Kidney (tissue), 14 donors: ENCODE measurements around the gene MVB12A. TPM values are rescaled to one million over a fixed set of nuclear protein-coding genes. Genes with fewer than 3 reads are reported as not detected.

Source experiments
- DNase-seq, 5 donors: peaks; one replicate each; pipeline ENCODE4 v3.0.0-alpha.2; 2013 to 2020
- FAIRE-seq: peaks from 2 replicates; lab custom pipeline; 2012; peaks lifted over from hg19 to GRCh38; lab: Jason Lieb, UNC
- H3K27ac ChIP-seq, 2 donors: one replicate each; pipeline ENCODE4 v1.7.0; 2013; ENCODE audit warnings: low read depth in 2 of 2, low read length in 2 of 2, inconsistent platforms in 1 of 2
- H3K27me3 ChIP-seq: one replicate; pipeline ENCODE4 v1.7.1; 2013; ENCODE audit warnings: low read length, inconsistent platforms; ENCODE audit not compliant: control insufficient read depth, insufficient read depth
- H3K36me3 ChIP-seq, 3 donors: one replicate each; pipeline versions ENCODE4 v1.7.0 to v1.7.1; 2013; ENCODE audit warnings: low read length in 3 of 3, control low read depth in 1 of 3, inconsistent platforms in 1 of 3; ENCODE audit not compliant: insufficient read depth in 3 of 3, control insufficient read depth in 2 of 3
- H3K4me1 ChIP-seq, 3 donors: one replicate each; pipeline versions ENCODE4 v1.7.0 to v1.7.1; 2013; ENCODE audit warnings: low read length in 3 of 3, inconsistent platforms in 1 of 3, low read depth in 1 of 3; ENCODE audit not compliant: control insufficient read depth in 2 of 3, insufficient read depth in 2 of 3
- H3K4me3 ChIP-seq, 3 donors: one replicate each; pipeline versions ENCODE4 v1.7.0 to v1.8.1; 2013; ENCODE audit warnings: low read length in 3 of 3, control low read depth in 1 of 3, inconsistent platforms in 1 of 3
- H3K9ac ChIP-seq, 3 donors: one replicate each; pipeline versions ENCODE4 v1.7.0 to v1.7.1; 2013; ENCODE audit warnings: low read length in 3 of 3, control low read depth in 1 of 3, inconsistent platforms in 1 of 3
- H3K9me3 ChIP-seq, 3 donors: one replicate each; pipeline versions ENCODE4 v1.7.0 to v1.7.1; 2013; ENCODE audit warnings: low read length in 3 of 3, control low read depth in 1 of 3, inconsistent platforms in 1 of 3; ENCODE audit not compliant: control insufficient read depth in 2 of 3, insufficient read depth in 1 of 3
- intact Hi-C: fragments of 100-400 bp; cut with DNase I; formaldehyde crosslinking; loops from one replicate; pipeline ENCODE4 v1.11.1; 2022
- polyA plus RNA-seq: library from polyadenylated mRNA; stranded (reverse); fragments of 350-450 nt; fragmentation: Illumina TruSeq; extraction: RNeasy Lipid Tissue Mini Kit (QIAGEN cat#74804); gene quantifications from one replicate; pipeline ENCODE4 v1.2.3, GENCODE V29; 2014; ENCODE audit warnings: low read depth, low replicate concordance; ENCODE audit not compliant: insufficient read depth
- total RNA-seq: library from RNA; stranded (reverse); fragmentation: NEBNext Ultra II Directional; extraction: Animal tissue kit (Norgen Biotek cat#: 25700); gene quantifications from one replicate; pipeline ENCODE4 v1.2.1, GENCODE V29; 2021
- TF ChIP-seq, protein P1 (sequence below): IDR thresholded peaks from 3 replicates; pipeline ENCODE4 v1.5.1; 2012; ENCODE audit warnings: mild to moderate bottlenecking, moderate library complexity, borderline replicate concordance; ENCODE audit not compliant: insufficient read depth; ENCODE audit errors: extremely low read depth
- donor health status: control.
- donor health status: control.
- donor health status: control.
- donor health status: control.
- donor health status: control.
- donor health status: DM: yes; HTN: yes; CAD: no.
- donor health status: Normal renal cell carcinoma (clear cell type).

Gene MVB12A
- total and polyA plus RNA-seq, 2 donors from 2014 or later = 57.6 to 88.3 TPM

DNA sequence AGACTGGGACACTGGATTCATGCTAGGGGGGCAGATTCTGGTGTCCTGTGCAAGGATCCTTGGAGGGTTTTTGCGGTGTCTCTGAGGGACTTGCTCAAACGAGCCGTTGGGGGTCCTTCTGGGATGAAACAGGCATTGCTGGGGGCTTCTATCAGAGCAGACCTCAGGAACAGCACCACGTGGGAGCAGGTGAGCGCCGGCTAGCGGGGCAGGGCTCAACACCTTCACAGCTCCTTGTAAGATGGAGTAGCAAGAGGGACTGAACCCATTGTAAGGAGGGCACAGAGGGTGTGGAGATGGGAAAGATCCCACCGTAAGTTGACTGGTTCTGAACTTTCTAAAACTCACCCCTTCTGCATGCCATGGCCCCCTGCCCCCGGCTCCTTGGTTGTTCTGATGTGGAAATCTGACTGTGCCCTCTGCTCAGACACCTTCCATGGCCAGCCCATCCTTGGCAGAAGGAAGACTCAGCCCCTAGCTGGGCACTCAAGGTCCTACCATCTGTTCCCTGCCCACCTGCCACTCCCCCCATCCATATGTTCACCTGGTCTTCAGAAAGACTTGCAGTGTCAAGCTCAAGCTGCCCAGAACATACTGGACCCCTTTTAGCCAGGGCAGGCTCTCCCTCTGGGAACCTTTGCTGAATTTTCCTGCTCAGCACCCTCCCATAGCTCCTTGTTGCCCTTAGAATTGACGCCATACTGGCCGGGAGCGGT is 51.7 kb downstream of the MVB12A start:
- H3K36me3 ChIP-seq = no peaks in the 10 kb centered on the region
- no peaks in the 10 kb centered on the region for H3K9me3 ChIP-seq
- H3K27ac ChIP-seq = no peak overlapping the region
- peaks cover 0 to 24% (median 4%) of the 10 kb centered on the region in 3 donors for H3K4me1 ChIP-seq
- H3K9ac ChIP-seq = peak overlapping the region in 1 of 3 donors; percentile 21
- H3K4me3 ChIP-seq = peak overlapping the region in 2 of 3 donors; percentile 50 to 80
- DNase-seq (no peak), FAIRE-seq (no peak)
- intact Hi-C loops = no loop called here
- no peaks in the 10 kb centered on the region for H3K27me3 ChIP-seq
- TF ChIP-seq, protein P1, sequence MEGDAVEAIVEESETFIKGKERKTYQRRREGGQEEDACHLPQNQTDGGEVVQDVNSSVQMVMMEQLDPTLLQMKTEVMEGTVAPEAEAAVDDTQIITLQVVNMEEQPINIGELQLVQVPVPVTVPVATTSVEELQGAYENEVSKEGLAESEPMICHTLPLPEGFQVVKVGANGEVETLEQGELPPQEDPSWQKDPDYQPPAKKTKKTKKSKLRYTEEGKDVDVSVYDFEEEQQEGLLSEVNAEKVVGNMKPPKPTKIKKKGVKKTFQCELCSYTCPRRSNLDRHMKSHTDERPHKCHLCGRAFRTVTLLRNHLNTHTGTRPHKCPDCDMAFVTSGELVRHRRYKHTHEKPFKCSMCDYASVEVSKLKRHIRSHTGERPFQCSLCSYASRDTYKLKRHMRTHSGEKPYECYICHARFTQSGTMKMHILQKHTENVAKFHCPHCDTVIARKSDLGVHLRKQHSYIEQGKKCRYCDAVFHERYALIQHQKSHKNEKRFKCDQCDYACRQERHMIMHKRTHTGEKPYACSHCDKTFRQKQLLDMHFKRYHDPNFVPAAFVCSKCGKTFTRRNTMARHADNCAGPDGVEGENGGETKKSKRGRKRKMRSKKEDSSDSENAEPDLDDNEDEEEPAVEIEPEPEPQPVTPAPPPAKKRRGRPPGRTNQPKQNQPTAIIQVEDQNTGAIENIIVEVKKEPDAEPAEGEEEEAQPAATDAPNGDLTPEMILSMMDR = no peak

DNA sequence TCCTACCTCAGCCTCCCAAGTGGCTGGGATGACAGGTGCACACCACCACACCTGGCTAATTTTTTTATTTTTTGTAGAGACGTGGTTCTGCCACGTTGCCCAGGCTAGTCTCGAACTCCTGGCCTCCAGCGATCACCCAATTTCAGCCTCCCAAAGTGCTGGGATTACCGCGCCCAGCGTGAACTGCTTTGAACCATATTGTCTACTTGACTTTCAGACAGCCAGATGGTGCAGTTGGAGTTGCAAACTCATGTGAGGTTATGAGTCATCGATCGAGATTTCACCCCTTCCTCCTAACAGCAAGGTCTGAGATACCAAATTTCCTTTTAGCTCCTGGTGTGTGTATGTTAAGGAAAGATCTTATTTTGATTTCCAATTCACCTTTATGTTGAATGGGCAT is 53.2 kb downstream of the MVB12A start:
- H3K9me3 ChIP-seq = no peaks in the 10 kb centered on the region
- no peaks in the 10 kb centered on the region for H3K27me3 ChIP-seq
- intact Hi-C loops = no loop called here
- H3K4me1 ChIP-seq = peaks cover 0 to 24% (median 4%) of the 10 kb centered on the region in 3 donors
- H3K27ac ChIP-seq = no peak overlapping the region
- FAIRE-seq (no peak), DNase-seq (no peak)
- no peaks in the 10 kb centered on the region for H3K36me3 ChIP-seq
- no peak overlapping the region for H3K9ac ChIP-seq
- TF ChIP-seq, protein P1 = no peak
- no peak overlapping the region for H3K4me3 ChIP-seq

Other genes with a start within 250 kb of the MVB12A start
- gene USE1, start 204.7 kb upstream of the MVB12A start, total RNA-seq = 26.0 TPM
- gene USE1, start 204.7 kb upstream of the MVB12A start, polyA plus RNA-seq = 52.6 TPM
- 35.3 TPM for gene OCEL1, start 193.8 kb upstream of the MVB12A start, total RNA-seq
- 80.1 TPM for gene OCEL1, start 193.8 kb upstream of the MVB12A start, polyA plus RNA-seq
- gene NR2F6, start 174.1 kb upstream of the MVB12A start, total RNA-seq = 46.8 TPM
- gene NR2F6, start 174.1 kb upstream of the MVB12A start, polyA plus RNA-seq = 60.2 TPM
- gene USHBP1, start 155.3 kb upstream of the MVB12A start, total RNA-seq = 8.9 TPM
- gene USHBP1, start 155.3 kb upstream of the MVB12A start, polyA plus RNA-seq = 7.2 TPM
- gene BABAM1, start 152.6 kb upstream of the MVB12A start, total RNA-seq = 69.4 TPM
- gene BABAM1, start 152.6 kb upstream of the MVB12A start, polyA plus RNA-seq = 105 TPM
- 0.54 TPM for gene ANKLE1, start 138.1 kb upstream of the MVB12A start, total RNA-seq
- not detected for gene ANKLE1, start 138.1 kb upstream of the MVB12A start, polyA plus RNA-seq
- 9.6 TPM for gene ABHD8, start 116.6 kb upstream of the MVB12A start, total RNA-seq
- gene ABHD8, start 116.6 kb upstream of the MVB12A start, polyA plus RNA-seq = 20.0 TPM
- 59.3 TPM for gene MRPL34, start 114.2 kb upstream of the MVB12A start, total RNA-seq
- gene MRPL34, start 114.2 kb upstream of the MVB12A start, polyA plus RNA-seq = 369 TPM
- gene DDA1, start 110.5 kb upstream of the MVB12A start, total RNA-seq = 27.7 TPM
- gene DDA1, start 110.5 kb upstream of the MVB12A start, polyA plus RNA-seq = 35.9 TPM
- gene ANO8, start 85.2 kb upstream of the MVB12A start, total RNA-seq = 12.1 TPM
- gene ANO8, start 85.2 kb upstream of the MVB12A start, polyA plus RNA-seq = 3.0 TPM
- gene GTPBP3, start 82.5 kb upstream of the MVB12A start, total RNA-seq = 20.4 TPM
- 11.0 TPM for gene GTPBP3, start 82.5 kb upstream of the MVB12A start, polyA plus RNA-seq
- 195 TPM for gene PLVAP, start 42.7 kb upstream of the MVB12A start, total RNA-seq
- gene PLVAP, start 42.7 kb upstream of the MVB12A start, polyA plus RNA-seq = 148 TPM
- 0.57 TPM for gene CCDC194, start 25.9 kb upstream of the MVB12A start, total RNA-seq
- not detected for gene CCDC194, start 25.9 kb upstream of the MVB12A start, polyA plus RNA-seq
- 89.6 TPM for gene BST2, start 14.4 kb upstream of the MVB12A start, total RNA-seq
- 250 TPM for gene BST2, start 14.4 kb upstream of the MVB12A start, polyA plus RNA-seq
- gene TMEM221, start 28.6 kb downstream of the MVB12A start, total RNA-seq = 0.13 TPM
- gene TMEM221, start 28.6 kb downstream of the MVB12A start, polyA plus RNA-seq = not detected
- not detected for gene NXNL1, start 40.9 kb downstream of the MVB12A start, total RNA-seq
- not detected for gene NXNL1, start 40.9 kb downstream of the MVB12A start, polyA plus RNA-seq
- gene SLC27A1, start 50.5 kb downstream of the MVB12A start, total RNA-seq = 21.9 TPM
- gene SLC27A1, start 50.5 kb downstream of the MVB12A start, polyA plus RNA-seq = 16.9 TPM
- gene PGLS, start 91.6 kb downstream of the MVB12A start, total RNA-seq = 75.5 TPM
- 105 TPM for gene PGLS, start 91.6 kb downstream of the MVB12A start, polyA plus RNA-seq
- gene COLGALT1, start 135.6 kb downstream of the MVB12A start, total RNA-seq = 66.2 TPM
- gene COLGALT1, start 135.6 kb downstream of the MVB12A start, polyA plus RNA-seq = 23.6 TPM